Measurements from ENCODE around the gene TP53I11.

DNA sequence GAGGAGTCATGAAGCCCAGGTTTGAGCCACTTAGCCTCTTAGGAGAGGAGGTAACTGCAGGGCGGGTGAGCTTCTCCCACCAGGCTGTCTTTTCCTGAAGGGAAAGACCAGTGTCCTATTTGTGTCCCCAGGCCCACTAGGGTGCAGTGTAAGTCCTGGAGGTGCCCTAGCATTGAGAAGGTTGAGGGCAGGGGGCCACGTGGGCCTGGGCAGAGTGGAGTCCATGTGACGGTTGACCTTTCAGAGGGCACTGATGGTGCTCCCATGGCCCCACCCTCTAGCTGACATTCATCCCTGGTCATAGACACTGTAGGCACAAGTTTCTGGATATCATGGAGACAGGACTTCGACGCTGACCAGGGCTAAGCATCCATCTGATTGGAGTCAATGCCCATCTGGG, 44.1 kb upstream of the TP53I11 start:
- TF ChIP-seq, protein P1, sequence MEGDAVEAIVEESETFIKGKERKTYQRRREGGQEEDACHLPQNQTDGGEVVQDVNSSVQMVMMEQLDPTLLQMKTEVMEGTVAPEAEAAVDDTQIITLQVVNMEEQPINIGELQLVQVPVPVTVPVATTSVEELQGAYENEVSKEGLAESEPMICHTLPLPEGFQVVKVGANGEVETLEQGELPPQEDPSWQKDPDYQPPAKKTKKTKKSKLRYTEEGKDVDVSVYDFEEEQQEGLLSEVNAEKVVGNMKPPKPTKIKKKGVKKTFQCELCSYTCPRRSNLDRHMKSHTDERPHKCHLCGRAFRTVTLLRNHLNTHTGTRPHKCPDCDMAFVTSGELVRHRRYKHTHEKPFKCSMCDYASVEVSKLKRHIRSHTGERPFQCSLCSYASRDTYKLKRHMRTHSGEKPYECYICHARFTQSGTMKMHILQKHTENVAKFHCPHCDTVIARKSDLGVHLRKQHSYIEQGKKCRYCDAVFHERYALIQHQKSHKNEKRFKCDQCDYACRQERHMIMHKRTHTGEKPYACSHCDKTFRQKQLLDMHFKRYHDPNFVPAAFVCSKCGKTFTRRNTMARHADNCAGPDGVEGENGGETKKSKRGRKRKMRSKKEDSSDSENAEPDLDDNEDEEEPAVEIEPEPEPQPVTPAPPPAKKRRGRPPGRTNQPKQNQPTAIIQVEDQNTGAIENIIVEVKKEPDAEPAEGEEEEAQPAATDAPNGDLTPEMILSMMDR (IDR thresholded peaks at IDR 0.05): no peak
- TF ChIP-seq POLR2A (IDR thresholded peaks at IDR 0.05): no peak
- TF ChIP-seq POLR2AphosphoS5 (IDR thresholded peaks at IDR 0.05): no peak

Data from gastroesophageal sphincter (tissue), 3 donors.